GM23248 (cell line): Measurements from ENCODE around the gene MLN. TPM values are rescaled to one million over a fixed set of nuclear protein-coding genes. Genes with fewer than 3 reads are reported as not detected.
"Not testable (repeated sequence)": the region's sequence is repeated elsewhere in the genome, so short reads cannot be mapped to it uniquely, and the experiment has no call there.

ENCODE experiments used
- DNase-seq: peaks from one replicate; pipeline ENCODE4 v3.0.0-alpha.2; 2015
- H2AFZ ChIP-seq: fragments of 200-600 bp; sonication (generic); 2 replicates; pipeline ENCODE4 v1.6.1; 2016; ENCODE audit warnings: antibody characterized with exemption
- H3F3A ChIP-seq: fragments of 200-600 bp; sonication (generic); 2 replicates; pipeline ENCODE4 v1.6.1; 2016; ENCODE audit warnings: mild to moderate bottlenecking, antibody characterized with exemption, mixed run types; ENCODE audit not compliant: insufficient read depth
- H3K27ac ChIP-seq: fragments of 200-600 bp; sonication (generic); 2 replicates; pipeline ENCODE4 v1.5.1; 2016; ENCODE audit warnings: mild to moderate bottlenecking
- H3K27me3 ChIP-seq: fragments of 200-600 bp; sonication (generic); replicated peaks from 2 replicates; pipeline ENCODE4 v1.6.1; 2016; ENCODE audit warnings: mild to moderate bottlenecking; ENCODE audit not compliant: insufficient read depth
- H3K36me3 ChIP-seq: fragments of 200-600 bp; sonication (generic); 2 replicates; pipeline ENCODE4 v1.6.1; 2016; ENCODE audit warnings: low read depth, mild to moderate bottlenecking
- H3K4me1 ChIP-seq: fragments of 200-600 bp; sonication (generic); 2 replicates; pipeline ENCODE4 v1.6.1; 2016; ENCODE audit warnings: mild to moderate bottlenecking; ENCODE audit not compliant: insufficient read depth
- H3K4me2 ChIP-seq: fragments of 200-600 bp; sonication (generic); one replicate; pipeline ENCODE4 v1.6.1; 2016; ENCODE audit warnings: mild to moderate bottlenecking; ENCODE audit not compliant: unreplicated experiment
- H3K4me3 ChIP-seq: fragments of 200-600 bp; sonication (generic); 2 replicates; pipeline ENCODE4 v1.5.1; 2016; ENCODE audit warnings: mild to moderate bottlenecking
- H3K79me2 ChIP-seq: fragments of 200-600 bp; sonication (generic); 2 replicates; pipeline ENCODE4 v1.6.1; 2016; ENCODE audit warnings: mild to moderate bottlenecking; ENCODE audit not compliant: insufficient read depth
- H3K9ac ChIP-seq: fragments of 200-600 bp; sonication (generic); 2 replicates; pipeline ENCODE4 v1.6.1; 2016; ENCODE audit warnings: mild to moderate bottlenecking
- H3K9me2 ChIP-seq: fragments of 200-600 bp; sonication (generic); 2 replicates; pipeline ENCODE4 v1.6.1; 2016; ENCODE audit warnings: mixed run types, mild to moderate bottlenecking, moderate library complexity; ENCODE audit not compliant: insufficient read depth
- H3K9me3 ChIP-seq: fragments of 200-600 bp; sonication (generic); one replicate; pipeline ENCODE4 v1.6.1; 2017; ENCODE audit warnings: low read depth
- H4K20me1 ChIP-seq: fragments of 200-600 bp; sonication (generic); 2 replicates; pipeline ENCODE4 v1.6.0; 2016; ENCODE audit not compliant: insufficient read depth
- EZH2 ChIP-seq: fragments of 200-600 bp; sonication (generic); IDR thresholded peaks from 2 replicates; pipeline ENCODE4 v1.6.1; 2018; ENCODE audit warnings: antibody characterized with exemption, mild to moderate bottlenecking; ENCODE audit not compliant: insufficient read depth, poor library complexity, severe bottlenecking
- EZH2phosphoT487 ChIP-seq: fragments of 200-600 bp; sonication (generic); IDR thresholded peaks from 2 replicates; pipeline ENCODE4 v1.6.1; 2018; ENCODE audit warnings: antibody characterized with exemption, moderate library complexity, mild to moderate bottlenecking, low read depth; ENCODE audit not compliant: insufficient read depth
- WGBS, 2 experiments: methylation state at CpG; one replicate each; pipeline ENCODE4 v1.1.6; 2015 to 2017; ENCODE audit warnings: low lambda C conversion rate in 2 of 2, low coverage in 1 of 2; ENCODE audit errors: missing lambda C conversion rate in 2 of 2; 5-methylcytosine and 5-hydroxymethylcytosine counted together
- in situ Hi-C: fragments of 300-500 bp; cut with MboI; formaldehyde crosslinking; loops from 2 replicates; pipeline ENCODE4 v1.15.0; 2020
- polyA plus RNA-seq: library from polyadenylated mRNA; unstranded; fragments of >200 nt; fragmentation: Nextera tagmentation; extraction: Ambion mirVana; gene quantifications from 2 replicates; pipeline ENCODE4 v1.2.1, GENCODE V29; 2016
- total RNA-seq: library from RNA; depleted of rRNA; stranded (reverse); fragments of >200 nt; shearing (Covaris generic); gene quantifications from 2 replicates; pipeline ENCODE4 v1.2.3, GENCODE V29; 2014

Gene MLN
- total and polyA plus RNA-seq, 2 experiments from 2014 or later: not detected

- H3K4me3 ChIP-seq: no peak overlapping the region
- H3K36me3 ChIP-seq: no peaks in the 10 kb centered on the region
- no peak overlapping the region for H3K4me2 ChIP-seq
- no peak for DNase-seq
- H3K9me3 ChIP-seq: no peaks in the 10 kb centered on the region
- H3K9me2 ChIP-seq: no peaks in the 10 kb centered on the region
- H4K20me1 ChIP-seq: no peaks in the 10 kb centered on the region
- no peak overlapping the region for H3K9ac ChIP-seq
- no peaks in the 10 kb centered on the region for H3K27me3 ChIP-seq
- H2AFZ ChIP-seq: no peak overlapping the region
- peaks cover 35% of the 10 kb centered on the region for H3K4me1 ChIP-seq
- no peaks in the 10 kb centered on the region for H3K79me2 ChIP-seq
- no peak overlapping the region for H3K27ac ChIP-seq
- peaks cover 17% of the 10 kb centered on the region for H3F3A ChIP-seq
- 70 to 77% methylated on average over 3 of the region's 3 CpGs for WGBS, 2 experiments
- in situ Hi-C loops: no loop called here
- TF ChIP-seq EZH2 (no peak), EZH2phosphoT487 (no peak)
Observed at GRCh38 chr6:33836806-33837469, 33.1 kb upstream of the MLN start.

- H3K27me3 ChIP-seq: 0 out of 2 replicates have a peak, but pooled peaks cover 7% of the 10 kb centered on the region
- in situ Hi-C loops: no loop called here
- H3K4me2 ChIP-seq: no peak overlapping the region
- H3K9me3 ChIP-seq: no peaks in the 10 kb centered on the region
- no peaks in the 10 kb centered on the region for H3K79me2 ChIP-seq
- TF ChIP-seq EZH2: no peak
- no peak for TF ChIP-seq EZH2phosphoT487
- no peaks in the 10 kb centered on the region for H3K9me2 ChIP-seq
- no peak overlapping the region for H3K27ac ChIP-seq
- no peaks in the 10 kb centered on the region for H3K36me3 ChIP-seq
- H3K4me3 ChIP-seq: no peak overlapping the region
- no peaks in the 10 kb centered on the region for H4K20me1 ChIP-seq
- H3K4me1 ChIP-seq: peaks cover 23% of the 10 kb centered on the region
- H3F3A ChIP-seq: peaks cover 9% of the 10 kb centered on the region
- H2AFZ ChIP-seq: no peak overlapping the region
- H3K9ac ChIP-seq: no peak overlapping the region
- WGBS, 2 experiments: 93 to 96% methylated on average over 22 of the region's 22 CpGs
- DNase-seq: no peak
Observed at GRCh38 chr6:33834401-33835392, 30.9 kb upstream of the MLN start.

GRCh38 chr6:33833599-33833998 is 29.8 kb upstream of the MLN start:
- no peak for TF ChIP-seq EZH2phosphoT487
- no peaks in the 10 kb centered on the region for H3K79me2 ChIP-seq
- in situ Hi-C loops: no loop called here

GRCh38 chr6:33832831-33833230 is 29.0 kb upstream of the MLN start:
- H3K27ac ChIP-seq, H3K36me3 ChIP-seq, H2AFZ ChIP-seq, H3K4me3 ChIP-seq, H3K9me2 ChIP-seq, H3K4me2 ChIP-seq, H3K27me3 ChIP-seq, H3K9ac ChIP-seq, H3K79me2 ChIP-seq, in situ Hi-C loops, H3K9me3 ChIP-seq, DNase-seq, H3K4me1 ChIP-seq, H3F3A ChIP-seq, H4K20me1 ChIP-seq: not testable (repeated sequence)
- WGBS, 2 experiments: 95% methylated on average over 14 of the region's 32 CpGs; no CpG with 5 or more reads in 1 of the 2 experiments

More at GRCh38 chr6:33833599-33833998, 29.8 kb upstream of the MLN start:
- no peaks in the 10 kb centered on the region for H3K36me3 ChIP-seq
- 88% methylated on average over 5 to 6 of the region's 6 CpGs for WGBS, 2 experiments
- H3K9ac ChIP-seq: no peak overlapping the region
- no peak overlapping the region for H2AFZ ChIP-seq
- 0 out of 2 replicates have a peak, but pooled peaks cover 7% of the 10 kb centered on the region for H3K27me3 ChIP-seq
- H3K4me3 ChIP-seq: no peak overlapping the region
- no peaks in the 10 kb centered on the region for H4K20me1 ChIP-seq
- no peaks in the 10 kb centered on the region for H3K9me3 ChIP-seq
- H3K27ac ChIP-seq: no peak overlapping the region
- H3K9me2 ChIP-seq: no peaks in the 10 kb centered on the region
- no peak overlapping the region for H3K4me2 ChIP-seq
- H3K4me1 ChIP-seq: peaks cover 12% of the 10 kb centered on the region
- H3F3A ChIP-seq: no peaks in the 10 kb centered on the region
- no peak for DNase-seq

- H2AFZ ChIP-seq, H3K4me1 ChIP-seq, H3K27ac ChIP-seq, H3K36me3 ChIP-seq, H3K4me2 ChIP-seq, H3K9me2 ChIP-seq, H4K20me1 ChIP-seq, H3F3A ChIP-seq, DNase-seq, H3K9ac ChIP-seq, H3K79me2 ChIP-seq, H3K4me3 ChIP-seq, H3K9me3 ChIP-seq, H3K27me3 ChIP-seq, in situ Hi-C loops: not testable (repeated sequence)
- WGBS, 2 experiments: 74 to 81% methylated on average over 5 of the region's 5 CpGs
Observed at GRCh38 chr6:33831725-33832124, 27.9 kb upstream of the MLN start.
